Cardiac muscle cell (in vitro differentiated cells and primary cell): Measurements from ENCODE around the gene ZDBF2. TPM values are rescaled to one million over a fixed set of nuclear protein-coding genes. Genes with fewer than 3 reads are reported as not detected.

ENCODE experiments used
- DNase-seq, 2 donors: peaks; one replicate each; pipeline versions ENCODE4 v3.0.0 to v3.0.0-alpha.2; 2010 to 2017; ENCODE audit warnings: low read depth in 1 of 2, low spot score in 1 of 2
- H3K27ac ChIP-seq: fragments of 200-600 bp; sonication (generic); 2 replicates; pipeline ENCODE4 v1.5.1; 2016
- H3K27me3 ChIP-seq: fragments of 200-600 bp; sonication (generic); 2 replicates; pipeline ENCODE4 v1.6.0; 2016; ENCODE audit warnings: control low read depth
- H3K36me3 ChIP-seq: fragments of 200-600 bp; sonication (generic); 2 replicates; pipeline ENCODE4 v1.5.1; 2016; ENCODE audit warnings: control low read depth
- H3K4me1 ChIP-seq: fragments of 200-600 bp; sonication (generic); 2 replicates; pipeline ENCODE4 v1.8.1; 2017; ENCODE audit warnings: low read depth, mild to moderate bottlenecking, mixed run types
- H3K4me3 ChIP-seq: fragments of 200-600 bp; sonication (generic); 2 replicates; pipeline ENCODE4 v1.5.1; 2016; ENCODE audit warnings: mild to moderate bottlenecking
- H3K9me3 ChIP-seq: fragments of 200-600 bp; sonication (generic); 2 replicates; pipeline ENCODE4 v1.5.1; 2017; ENCODE audit warnings: low read depth, mild to moderate bottlenecking, control low read depth
- polyA plus RNA-seq: library from polyadenylated mRNA; unstranded; fragments of >200 nt; fragmentation: Nextera tagmentation; extraction: Ambion mirVana; gene quantifications from 2 replicates; pipeline ENCODE4 v1.2.1, GENCODE V29; 2016
- total RNA-seq: library from RNA; depleted of rRNA; stranded (reverse); fragments of >200 nt; gene quantifications from 2 replicates; pipeline ENCODE4 v1.2.3, GENCODE V29; 2016
- TF ChIP-seq, protein P1 (sequence below): IDR thresholded peaks from 2 replicates; pipeline ENCODE4 v1.5.1; 2012; ENCODE audit warnings: low read depth, mild to moderate bottlenecking, low read length

ZDBF2 gene
- total and polyA plus RNA-seq, 2 experiments from 2014 or later: 4.3 to 34.6 TPM

DNA sequence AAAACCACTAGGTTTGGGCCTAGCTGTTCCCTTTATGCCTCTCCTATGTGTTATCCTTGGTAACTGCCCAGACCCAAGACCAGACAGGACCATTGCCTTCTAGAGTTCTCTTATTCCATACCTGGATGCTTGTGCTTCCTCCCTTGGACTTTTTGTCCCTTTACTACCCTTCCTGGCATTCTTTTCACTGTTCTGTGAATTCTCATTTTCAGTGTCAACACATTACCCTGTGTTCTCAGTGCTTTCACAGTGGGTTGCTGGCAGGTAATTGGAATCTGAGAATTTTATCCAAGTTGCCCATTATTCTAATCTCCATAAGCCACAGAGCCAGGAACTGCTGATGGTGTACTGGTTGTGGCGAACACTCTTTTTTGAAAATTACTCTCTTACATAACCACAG is 41.7 kb downstream of the ZDBF2 start:
- DNase-seq: no peak
- Histone ChIP-seq H3K4me1 (no peaks in the 10 kb centered on the region), H3K4me3 (no peak overlapping the region), H3K9me3 (no peaks in the 10 kb centered on the region), H3K27me3 (no peaks in the 10 kb centered on the region), H3K36me3 (no peaks in the 10 kb centered on the region), H3K27ac (no peak overlapping the region)
- TF ChIP-seq, protein P1, sequence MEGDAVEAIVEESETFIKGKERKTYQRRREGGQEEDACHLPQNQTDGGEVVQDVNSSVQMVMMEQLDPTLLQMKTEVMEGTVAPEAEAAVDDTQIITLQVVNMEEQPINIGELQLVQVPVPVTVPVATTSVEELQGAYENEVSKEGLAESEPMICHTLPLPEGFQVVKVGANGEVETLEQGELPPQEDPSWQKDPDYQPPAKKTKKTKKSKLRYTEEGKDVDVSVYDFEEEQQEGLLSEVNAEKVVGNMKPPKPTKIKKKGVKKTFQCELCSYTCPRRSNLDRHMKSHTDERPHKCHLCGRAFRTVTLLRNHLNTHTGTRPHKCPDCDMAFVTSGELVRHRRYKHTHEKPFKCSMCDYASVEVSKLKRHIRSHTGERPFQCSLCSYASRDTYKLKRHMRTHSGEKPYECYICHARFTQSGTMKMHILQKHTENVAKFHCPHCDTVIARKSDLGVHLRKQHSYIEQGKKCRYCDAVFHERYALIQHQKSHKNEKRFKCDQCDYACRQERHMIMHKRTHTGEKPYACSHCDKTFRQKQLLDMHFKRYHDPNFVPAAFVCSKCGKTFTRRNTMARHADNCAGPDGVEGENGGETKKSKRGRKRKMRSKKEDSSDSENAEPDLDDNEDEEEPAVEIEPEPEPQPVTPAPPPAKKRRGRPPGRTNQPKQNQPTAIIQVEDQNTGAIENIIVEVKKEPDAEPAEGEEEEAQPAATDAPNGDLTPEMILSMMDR: no peak

GRCh38 chr2:206323033-206323432 is 48.6 kb downstream of the ZDBF2 start:
- no peaks in the 10 kb centered on the region for H3K9me3 ChIP-seq
- no peak overlapping the region for H3K4me3 ChIP-seq
- H3K4me1 ChIP-seq: no peaks in the 10 kb centered on the region
- no peaks in the 10 kb centered on the region for H3K36me3 ChIP-seq
- no peak overlapping the region for H3K27ac ChIP-seq
- no peaks in the 10 kb centered on the region for H3K27me3 ChIP-seq
- TF ChIP-seq, protein P1: no peak
- no peak for DNase-seq

GRCh38 chr2:206323486-206323885 is 49.0 kb downstream of the ZDBF2 start:
- DNase-seq: no peak
- Histone ChIP-seq H3K4me1 (no peaks in the 10 kb centered on the region), H3K36me3 (no peaks in the 10 kb centered on the region), H3K27ac (no peak overlapping the region), H3K27me3 (no peaks in the 10 kb centered on the region), H3K9me3 (no peaks in the 10 kb centered on the region), H3K4me3 (no peak overlapping the region)
- TF ChIP-seq, protein P1: no peak

GRCh38 chr2:206324869-206325268 is 50.4 kb downstream of the ZDBF2 start:
- Histone ChIP-seq H3K27me3 (no peaks in the 10 kb centered on the region), H3K27ac (no peak overlapping the region), H3K9me3 (no peaks in the 10 kb centered on the region), H3K4me3 (no peak overlapping the region), H3K36me3 (no peaks in the 10 kb centered on the region), H3K4me1 (no peaks in the 10 kb centered on the region)
- TF ChIP-seq, protein P1: no peak
- DNase-seq: no peak

DNA sequence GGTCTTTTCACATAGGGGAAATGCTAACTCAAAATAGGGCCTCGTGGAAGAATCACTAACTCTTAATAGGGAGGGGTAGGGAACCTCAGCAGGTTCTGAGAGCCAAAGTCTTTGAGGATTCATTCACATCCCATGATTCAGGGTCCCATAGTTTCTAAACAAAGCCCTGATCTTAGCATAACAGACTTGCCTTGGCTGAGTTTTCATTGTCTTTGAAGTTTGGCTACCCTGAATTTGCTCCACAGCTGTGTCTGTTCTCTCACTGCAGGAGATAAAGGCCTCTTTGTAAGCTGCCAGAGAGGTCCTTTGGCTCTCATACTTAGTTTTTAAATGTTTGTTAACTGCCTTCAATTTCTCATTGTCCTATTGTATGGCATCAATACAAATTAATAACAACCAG is 54.5 kb downstream of the ZDBF2 start:
- TF ChIP-seq, protein P1: no peak
- Histone ChIP-seq H3K36me3 (no peaks in the 10 kb centered on the region), H3K9me3 (no peaks in the 10 kb centered on the region), H3K27me3 (no peaks in the 10 kb centered on the region), H3K27ac (no peak overlapping the region), H3K4me3 (no peak overlapping the region), H3K4me1 (no peaks in the 10 kb centered on the region)
- DNase-seq: no peak

DNA sequence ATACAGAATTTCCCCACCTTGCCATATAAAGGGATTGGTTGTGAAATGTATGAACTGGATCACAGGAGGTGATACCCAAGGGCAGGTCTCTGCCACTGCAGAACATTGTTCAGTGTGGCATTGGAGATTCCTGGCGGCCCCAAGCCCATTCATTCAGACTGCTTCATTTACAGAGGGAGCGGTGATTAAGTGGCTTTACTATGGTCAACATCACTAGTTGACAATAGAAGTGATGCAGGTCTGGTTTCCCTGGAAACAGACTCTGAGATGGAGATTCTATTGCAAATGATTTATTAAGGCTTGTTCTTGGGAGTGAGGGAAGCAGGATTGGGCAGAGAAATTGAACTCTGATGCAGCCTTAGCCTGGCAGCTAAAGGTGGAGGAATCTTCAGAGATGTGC is 62.4 kb downstream of the ZDBF2 start:
- TF ChIP-seq, protein P1: no peak

More for the DNA sequence above, 62.4 kb downstream of the ZDBF2 start:
- DNase-seq: no peak
- H3K27ac ChIP-seq: no peak overlapping the region
- H3K4me3 ChIP-seq: no peak overlapping the region
- H3K4me1 ChIP-seq: no peaks in the 10 kb centered on the region
- H3K27me3 ChIP-seq: no peaks in the 10 kb centered on the region
- H3K36me3 ChIP-seq: no peaks in the 10 kb centered on the region
- no peaks in the 10 kb centered on the region for H3K9me3 ChIP-seq
